HG03060 (cell line): ENCODE data around the gene IL31RA.

Experiments used
- ATAC-seq: cut with Tn5 transposase; IDR thresholded peaks from one replicate; pipeline ENCODE4 v1.9.1; 2021; ENCODE audit warnings: low read depth, moderate number of reproducible peaks; ENCODE audit not compliant: unreplicated experiment

Gene IL31RA

DNA sequence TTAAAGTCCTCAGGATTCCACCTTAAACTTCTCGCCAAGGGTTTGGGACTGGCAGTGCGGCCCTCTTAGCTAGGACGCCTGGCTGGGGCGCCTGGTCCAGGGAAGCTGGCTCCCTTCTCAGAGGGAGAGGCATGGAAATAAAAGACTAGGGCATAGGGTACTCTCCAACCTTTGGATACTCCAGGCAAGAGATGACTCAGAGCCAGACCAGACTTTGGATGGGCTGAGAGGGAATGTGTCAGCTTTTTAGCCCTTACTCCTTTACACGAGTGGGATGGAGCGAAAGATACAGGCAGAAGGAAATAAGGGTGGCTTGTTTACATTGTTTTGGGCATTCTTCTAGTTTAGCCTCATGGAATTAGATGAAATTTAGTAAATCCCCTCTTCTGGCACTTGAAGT, 48.2 kb downstream of the IL31RA start:
- ATAC-seq = no peak

GRCh38 chr5:55900068-55900467, 48.9 kb downstream of the IL31RA start:
- no peak for ATAC-seq

DNA sequence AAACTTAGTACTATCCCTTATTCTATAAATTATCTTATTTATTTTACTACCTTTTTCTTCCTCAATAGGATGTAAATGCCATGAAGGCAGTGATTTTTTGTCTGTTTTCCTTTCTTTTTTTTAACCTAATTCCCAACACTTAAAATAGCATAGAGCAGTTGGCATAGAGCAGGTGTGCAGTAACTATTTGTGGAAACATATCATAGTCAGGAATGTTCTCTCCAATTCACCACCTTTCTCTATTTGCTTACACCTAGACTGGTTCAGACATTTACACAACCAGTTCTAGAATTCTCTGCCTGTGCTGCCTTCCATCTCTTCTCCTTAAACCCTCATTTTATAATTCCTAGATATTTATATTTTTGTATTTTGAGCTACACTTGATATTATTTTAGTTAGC, 49.6 kb downstream of the IL31RA start:
- no peak for ATAC-seq

DNA sequence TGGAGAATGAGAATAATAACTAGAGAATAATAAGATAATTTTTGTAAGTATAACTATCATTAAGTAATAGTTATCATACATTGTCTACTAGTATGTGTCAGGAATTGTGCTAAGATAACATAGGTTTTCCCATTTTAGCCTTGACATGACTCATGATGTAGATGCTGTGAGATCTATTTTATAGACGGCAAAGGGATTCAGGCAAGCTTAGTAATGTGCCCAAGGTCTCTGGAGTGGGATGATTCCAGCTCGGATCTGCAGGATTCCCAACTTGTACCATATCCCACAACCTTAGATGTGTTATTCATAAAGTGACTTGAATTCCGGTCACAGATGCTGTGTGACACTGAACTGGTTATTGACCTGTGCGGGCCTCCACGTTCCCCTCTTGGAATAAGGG, 51.5 kb downstream of the IL31RA start:
- ATAC-seq = no peak

DNA sequence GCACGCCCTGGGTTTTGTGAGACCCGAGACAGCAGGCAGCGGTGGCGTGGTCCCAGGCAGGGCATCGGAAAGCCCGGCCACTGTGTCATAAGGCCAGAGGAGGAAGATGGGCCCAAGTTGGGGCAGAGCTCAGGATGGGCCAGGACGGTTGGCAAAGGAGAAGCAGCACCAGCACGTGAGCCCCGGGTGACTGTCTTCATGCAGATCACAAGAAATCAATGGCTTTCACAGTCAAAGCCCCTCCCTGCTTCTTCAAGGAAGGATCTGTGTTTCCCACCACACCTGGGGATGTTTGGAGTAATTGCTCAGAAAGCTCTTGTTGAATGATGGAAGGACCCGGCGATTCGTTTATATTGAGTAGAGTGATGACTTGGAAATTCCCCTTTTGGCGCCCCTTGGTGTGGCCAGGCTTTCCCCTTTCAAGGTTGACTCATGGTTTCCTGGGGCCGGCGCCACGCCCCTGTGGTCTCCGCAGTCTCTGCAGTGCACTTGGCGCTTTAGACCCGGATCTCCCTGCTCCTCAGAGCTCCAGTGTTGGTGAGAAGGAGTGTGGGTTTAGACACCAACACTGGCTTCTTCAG, 52.1 kb downstream of the IL31RA start:
- ATAC-seq = peak; percentile 86

DNA sequence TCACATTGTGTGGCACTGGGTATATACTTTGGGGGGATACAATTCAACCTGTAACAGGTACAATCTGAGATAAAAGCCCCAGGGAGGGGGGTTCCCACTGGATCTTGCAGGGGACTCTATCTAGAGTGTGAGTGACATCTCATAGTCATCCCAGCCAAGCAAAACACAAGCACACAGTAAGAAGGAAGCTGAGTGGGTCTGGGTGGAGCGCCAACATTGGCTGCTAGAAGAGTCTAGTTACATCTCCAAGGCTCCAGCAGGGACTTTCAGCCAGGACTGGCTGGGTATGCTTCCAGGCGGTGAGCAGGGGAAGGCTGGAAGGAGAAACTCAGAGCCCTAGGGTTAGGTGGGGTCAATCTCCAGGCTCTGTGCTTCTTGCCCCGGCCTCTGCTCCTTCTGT, 53.0 kb downstream of the IL31RA start:
- no peak for ATAC-seq

- ATAC-seq = no peak
These were observed 54.1 kb downstream of the IL31RA start for GRCh38 chr5:55905251-55905650.

DNA sequence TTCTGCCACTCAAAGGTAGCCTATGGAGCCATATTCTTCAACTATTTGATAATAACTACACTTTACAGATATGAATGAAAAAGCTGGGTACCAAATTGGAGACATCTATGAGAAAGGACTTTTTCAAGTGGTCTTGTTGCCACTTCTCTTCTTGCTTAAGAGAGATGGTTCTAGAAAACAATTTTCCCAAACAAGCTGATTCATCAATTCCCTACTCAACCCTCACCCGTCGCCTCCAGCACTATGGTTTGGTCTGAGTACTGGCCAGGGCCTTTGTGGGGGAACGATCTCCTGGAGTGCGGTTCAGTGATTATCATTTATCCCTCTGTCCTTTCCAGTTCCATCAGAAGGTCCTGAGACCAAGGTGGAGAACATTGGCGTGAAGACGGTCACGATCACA, 56.8 kb downstream of the IL31RA start:
- ATAC-seq = no peak

- no peak for ATAC-seq
These were observed 57.6 kb downstream of the IL31RA start for GRCh38 chr5:55908804-55909203.

GRCh38 chr5:55911784-55912653, 60.9 kb downstream of the IL31RA start:
- ATAC-seq = no peak

DNA sequence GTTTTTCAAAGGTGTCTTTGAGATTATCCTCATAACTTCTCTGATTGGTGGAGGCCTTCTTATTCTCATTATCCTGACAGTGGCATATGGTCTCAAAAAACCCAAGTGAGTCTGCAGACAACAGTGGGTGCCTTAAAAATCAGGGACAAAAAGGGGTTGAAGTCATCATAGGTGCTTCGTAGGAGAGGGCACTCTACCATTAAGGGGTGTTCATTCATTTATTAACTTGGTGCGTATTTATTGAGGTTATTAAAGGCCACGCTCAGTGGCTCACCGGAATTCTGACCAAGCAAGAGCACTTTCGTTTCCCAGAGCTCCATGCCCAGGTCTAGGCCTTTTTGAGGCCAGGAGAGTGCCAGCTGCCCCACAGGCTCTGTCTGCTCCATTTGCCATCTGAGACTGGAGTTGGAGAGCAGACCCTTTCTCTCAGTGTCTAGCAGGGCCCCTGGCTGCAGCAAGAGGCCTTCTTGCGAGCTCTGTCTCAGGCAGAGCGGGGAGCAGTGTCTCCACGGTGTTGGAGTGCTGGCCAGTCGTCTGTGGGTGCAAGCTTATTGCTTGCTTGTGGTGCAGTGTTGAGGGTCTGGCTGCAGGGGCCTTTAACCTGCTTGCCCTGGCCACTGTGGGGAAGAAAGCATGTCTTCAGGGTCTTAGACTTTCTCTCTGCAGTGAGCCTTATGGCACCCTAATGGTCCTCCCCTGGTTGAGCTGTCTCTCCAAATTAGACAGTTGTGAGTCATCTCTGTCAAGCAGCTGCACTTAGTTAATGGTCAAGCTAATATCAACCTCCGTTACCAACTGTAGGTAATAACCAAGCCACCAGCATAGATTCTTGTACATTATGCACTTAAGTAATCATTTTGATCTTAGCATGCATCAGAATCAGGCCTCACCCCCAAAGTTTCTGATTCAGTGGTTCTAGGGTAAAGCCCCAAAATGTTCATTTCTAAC, 62.6 kb downstream of the IL31RA start:
- peak; percentile 87 for ATAC-seq

GRCh38 chr5:55914971-55915370, 63.8 kb downstream of the IL31RA start:
- no peak for ATAC-seq

- no peak for ATAC-seq
These were observed 64.6 kb downstream of the IL31RA start for GRCh38 chr5:55915783-55916182.

DNA sequence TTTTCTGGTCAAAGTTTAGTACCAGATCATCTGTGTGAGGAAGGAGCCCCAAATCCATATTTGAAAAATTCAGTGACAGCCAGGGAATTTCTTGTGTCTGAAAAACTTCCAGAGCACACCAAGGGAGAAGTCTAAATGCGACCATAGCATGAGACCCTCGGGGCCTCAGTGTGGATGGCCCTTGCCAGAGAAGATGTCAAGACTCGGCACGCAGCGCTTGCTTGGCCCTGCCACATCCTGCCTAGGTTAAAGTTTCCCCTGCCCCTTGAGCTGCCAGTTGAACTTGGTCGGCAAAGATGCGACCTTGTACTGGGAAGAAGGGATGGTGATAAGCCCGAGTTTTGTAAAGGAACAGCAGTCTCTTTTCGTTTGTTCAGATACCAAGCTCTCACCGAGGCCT, 65.8 kb downstream of the IL31RA start:
- ATAC-seq = no peak

- ATAC-seq = no peak
These were observed 66.4 kb downstream of the IL31RA start for GRCh38 chr5:55917402-55918086.

GRCh38 chr5:55918087-55919035, 67.2 kb downstream of the IL31RA start:
- no peak for ATAC-seq

- no peak for ATAC-seq
These were observed 68.5 kb downstream of the IL31RA start for GRCh38 chr5:55919625-55920024.

GRCh38 chr5:55920784-55921183, 69.6 kb downstream of the IL31RA start:
- ATAC-seq = no peak

- ATAC-seq = no peak
These were observed 70.5 kb downstream of the IL31RA start for GRCh38 chr5:55921617-55922016.
